GM03348 (cell line): ENCODE results near the gene SNAI3.

Experiments used
- DNase-seq: peaks from one replicate; pipeline ENCODE4 v3.0.0; 2012; ENCODE audit warnings: low spot score

SNAI3 gene

DNA sequence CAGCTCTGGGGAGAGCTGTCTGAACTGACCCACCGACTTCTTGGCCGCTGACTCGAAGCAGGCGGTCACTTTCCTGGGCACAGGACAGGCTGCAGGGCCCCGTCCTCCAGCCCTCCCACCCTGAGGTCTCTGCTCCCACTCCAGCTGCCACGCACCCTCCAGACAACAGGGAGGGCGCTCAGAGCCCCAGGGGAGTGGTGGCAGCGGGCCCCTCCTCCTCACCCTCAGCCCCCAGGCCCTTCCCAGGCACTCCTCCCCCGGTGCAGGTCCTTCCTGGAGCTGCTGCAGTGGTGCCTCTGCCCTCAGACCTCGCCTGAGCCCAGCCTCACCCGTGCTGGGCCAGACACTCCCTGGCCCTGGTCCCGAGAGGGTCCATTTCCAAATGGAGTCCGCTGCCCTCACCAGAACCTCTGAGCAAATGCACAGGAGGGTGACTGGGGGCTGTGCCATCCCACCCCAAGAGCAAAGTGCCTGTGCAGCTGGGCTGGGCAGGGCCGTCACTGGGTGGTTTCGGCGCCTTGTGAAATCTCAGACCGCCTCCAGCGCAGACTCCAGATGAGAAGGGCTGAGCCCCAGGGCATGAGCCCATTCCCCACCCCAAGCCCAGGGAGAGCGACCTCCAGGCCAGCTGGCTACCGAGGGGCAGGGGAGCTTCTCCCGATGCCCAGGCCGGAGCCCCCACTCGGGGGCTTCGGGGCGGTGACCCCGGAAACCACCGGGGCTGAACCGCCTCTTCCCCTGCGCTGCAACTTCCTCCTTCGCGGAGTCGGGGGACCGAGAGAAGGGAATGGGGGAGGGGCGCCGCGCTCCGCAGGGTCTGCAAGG, 36.2 kb downstream of the SNAI3 start:
- peak; percentile 78 for DNase-seq

DNA sequence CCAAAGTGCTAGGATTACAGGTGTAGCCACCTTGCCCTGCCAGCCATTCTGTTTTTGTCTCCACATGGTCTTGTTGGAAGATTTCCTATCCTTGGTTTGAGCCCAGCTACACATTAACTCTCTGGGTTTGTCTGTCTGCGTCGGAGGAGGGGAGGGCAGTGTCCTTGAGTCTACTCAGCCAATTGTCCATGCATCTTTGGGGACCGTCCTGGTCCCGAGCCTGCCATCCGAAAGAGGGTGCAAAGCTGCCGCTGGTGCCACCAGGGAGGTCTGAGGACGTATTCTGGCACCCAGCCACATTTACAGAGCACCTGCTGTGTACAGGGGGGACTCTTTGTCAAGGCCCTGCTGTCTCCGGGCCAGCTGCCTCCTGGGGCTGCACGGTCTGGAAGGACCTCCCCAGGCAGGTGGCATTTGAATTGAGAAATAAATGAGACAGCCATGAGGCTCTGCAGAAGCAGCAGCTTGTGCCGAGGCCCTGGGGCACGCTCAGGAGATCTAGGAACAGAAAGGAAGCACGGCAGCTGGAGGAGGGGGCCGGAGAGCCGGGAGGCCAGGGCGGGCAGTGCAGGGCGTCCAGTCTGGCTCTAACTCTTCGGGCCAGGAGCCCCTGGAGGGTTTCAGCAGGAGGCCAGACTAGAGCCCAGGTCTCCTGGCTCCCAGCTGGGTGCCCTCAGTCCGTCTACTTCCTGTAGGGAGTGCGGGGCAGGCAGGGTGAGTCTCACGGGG, 36.9 kb downstream of the SNAI3 start:
- DNase-seq = no peak

DNA sequence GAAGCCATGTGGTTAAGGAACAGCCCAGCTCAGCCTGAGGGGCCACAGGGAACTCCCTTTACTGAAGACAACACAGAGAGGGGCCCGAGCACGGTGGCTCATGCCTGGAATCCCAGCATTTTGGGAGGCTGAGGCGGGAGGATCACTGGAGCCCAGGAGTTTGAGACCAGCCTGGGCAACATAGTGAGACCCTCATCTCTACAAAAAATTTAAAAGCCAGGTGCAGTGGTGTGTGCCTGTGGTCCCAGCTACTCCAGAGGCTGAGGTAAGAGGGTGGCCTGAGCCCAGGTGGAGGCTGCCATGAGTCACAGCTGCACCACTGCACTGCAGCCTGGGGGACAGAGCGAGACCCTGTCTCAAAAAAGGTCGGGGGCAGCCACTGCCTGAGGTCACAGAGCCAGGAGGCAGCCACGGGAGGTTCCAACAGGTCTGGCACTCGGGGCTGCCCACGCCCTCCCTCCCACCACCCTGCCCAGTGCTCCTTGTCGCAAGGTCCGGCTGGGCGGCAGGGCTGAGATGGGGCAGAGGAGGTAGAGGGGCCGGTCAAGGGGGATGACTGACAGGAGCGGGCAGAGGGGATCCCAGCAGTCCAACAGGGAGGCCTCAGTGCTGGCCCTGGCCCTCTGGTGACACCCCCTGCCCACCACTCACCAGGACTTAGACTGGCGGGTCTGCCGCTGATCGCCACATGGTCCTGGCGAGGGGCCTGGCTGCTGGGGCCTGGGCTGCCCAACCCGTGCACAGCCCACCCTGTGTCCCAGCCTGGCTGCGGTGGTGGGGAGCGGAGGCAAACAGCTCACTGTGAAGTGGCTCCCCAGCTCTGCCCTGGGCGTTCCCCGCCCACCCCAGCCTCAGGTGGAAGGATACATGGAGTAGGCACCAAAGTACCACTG, 38.9 kb downstream of the SNAI3 start:
- DNase-seq = no peak

DNA sequence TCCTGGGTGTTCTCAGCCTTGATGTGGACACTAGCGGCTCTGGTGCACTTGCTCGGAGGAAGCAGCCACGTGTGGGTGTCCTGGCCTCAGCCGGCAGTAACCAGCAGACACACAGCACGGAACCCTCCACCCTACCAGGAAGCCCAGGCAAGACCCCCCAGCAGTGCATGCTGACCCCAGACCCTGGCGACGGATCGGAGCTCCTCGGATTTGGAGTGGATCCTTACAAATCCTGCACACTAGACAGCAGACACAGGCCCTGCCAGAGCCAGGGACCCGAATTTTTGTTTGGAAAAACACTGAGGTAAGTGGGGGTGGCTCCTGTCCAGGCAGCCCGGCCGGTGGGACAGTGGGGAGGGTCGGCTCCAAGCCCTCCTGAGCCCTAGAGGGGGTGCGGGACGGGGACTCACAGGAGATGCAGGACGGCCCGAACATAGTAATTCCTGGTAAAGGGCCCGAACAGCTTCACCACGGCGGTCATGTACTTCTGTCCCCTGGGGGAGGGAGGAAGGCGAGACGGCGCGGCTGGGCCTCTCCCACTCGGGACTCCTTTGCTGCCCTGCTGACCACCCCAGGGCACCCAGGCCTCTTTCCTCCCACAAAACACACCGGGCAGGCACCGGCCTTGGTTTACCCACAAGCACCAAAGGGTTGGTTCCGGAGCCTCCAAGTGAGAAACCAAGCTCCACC, 39.8 kb downstream of the SNAI3 start:
- no peak for DNase-seq

DNA sequence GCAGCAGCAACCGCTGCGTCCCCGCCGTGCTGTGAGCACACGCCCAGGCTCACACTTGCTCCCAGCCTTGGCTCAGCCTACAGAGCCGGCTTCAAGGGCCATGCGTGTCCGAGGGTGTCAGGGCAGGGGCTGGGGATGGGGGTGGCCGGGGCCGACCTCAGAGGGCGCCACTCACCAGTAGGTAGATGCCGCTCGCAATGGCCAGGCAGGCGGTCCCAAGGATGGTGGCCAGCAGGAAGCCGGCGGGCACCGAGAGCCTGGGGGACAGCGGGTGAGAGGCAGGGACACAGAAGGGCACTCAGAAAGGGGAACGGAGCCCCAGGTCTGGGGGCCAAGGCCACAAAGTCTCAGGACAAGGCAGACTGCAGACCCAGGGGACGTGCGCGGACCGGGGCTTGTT, 40.4 kb downstream of the SNAI3 start:
- DNase-seq = no peak

DNA sequence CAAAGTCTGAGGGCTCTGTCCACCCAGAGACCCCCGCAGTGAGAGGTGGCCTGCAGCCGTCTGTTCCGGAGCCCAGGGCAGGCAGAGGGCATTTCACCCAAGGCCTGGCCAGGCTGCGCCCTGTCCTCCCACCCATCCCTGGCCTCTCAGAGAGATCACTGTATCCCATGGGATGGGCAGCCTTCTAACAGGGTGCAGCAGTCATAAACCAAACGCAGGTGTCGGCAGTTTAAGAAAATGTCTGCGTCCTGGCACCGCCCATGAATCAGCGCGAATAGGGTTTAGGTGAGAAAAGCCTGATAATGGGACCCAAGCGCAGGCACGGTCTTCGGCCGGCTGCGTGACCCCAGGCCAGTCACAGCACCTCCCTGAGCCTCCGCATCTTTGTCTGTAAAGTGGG, 40.9 kb downstream of the SNAI3 start:
- DNase-seq = no peak

DNA sequence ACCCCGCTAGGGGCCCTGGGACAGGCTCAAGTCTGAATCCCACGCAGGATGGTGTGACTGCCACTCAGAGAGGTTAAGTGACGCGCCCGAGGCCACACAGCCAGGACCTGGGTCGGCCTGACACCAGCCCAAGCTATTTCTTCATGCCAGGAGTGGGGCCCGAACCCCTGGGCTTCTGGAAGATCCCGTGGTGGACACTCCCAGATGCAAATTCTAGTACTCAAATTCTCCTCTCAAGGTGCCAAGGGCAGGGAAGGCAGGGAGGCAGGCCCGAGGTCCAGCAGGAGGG, 42.7 kb downstream of the SNAI3 start:
- DNase-seq = no peak

DNA sequence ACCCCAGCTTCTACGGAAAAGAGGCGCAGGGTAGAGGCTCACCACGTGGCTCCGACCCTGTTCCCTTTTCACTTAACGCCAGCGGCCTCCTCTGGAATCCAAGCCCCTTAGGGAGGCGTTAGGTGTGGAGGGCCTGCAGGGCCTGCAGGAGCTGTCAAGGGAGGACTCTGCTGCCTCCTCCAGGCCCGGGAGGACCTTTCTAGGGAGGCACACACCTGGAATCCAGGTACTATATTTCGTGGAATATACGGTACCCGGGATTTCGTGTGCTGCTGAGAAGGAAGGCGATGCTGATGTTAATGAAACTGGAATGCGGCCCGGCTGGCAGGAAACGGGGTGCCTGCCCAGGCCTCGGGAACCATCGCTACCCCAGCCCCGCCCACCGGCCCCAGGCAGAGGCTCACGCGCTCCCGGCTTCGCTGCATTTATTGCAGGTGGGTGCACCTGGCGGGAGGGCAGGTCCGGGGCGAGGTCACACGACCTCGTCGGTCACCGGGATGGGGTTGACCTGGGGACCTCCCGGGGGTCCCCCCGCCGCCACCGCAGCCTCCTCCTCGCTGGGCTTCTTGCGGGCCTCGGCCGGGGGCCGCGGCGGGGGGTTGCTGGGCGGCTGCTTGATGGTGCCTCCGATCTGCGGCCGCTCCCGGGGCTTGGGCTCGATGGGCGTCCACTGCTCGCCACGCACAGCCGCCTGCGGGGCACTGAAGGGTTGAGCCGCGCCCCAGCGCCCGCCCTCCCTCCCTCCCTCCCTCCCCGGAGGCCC, 43.2 kb downstream of the SNAI3 start:
- no peak for DNase-seq

DNA sequence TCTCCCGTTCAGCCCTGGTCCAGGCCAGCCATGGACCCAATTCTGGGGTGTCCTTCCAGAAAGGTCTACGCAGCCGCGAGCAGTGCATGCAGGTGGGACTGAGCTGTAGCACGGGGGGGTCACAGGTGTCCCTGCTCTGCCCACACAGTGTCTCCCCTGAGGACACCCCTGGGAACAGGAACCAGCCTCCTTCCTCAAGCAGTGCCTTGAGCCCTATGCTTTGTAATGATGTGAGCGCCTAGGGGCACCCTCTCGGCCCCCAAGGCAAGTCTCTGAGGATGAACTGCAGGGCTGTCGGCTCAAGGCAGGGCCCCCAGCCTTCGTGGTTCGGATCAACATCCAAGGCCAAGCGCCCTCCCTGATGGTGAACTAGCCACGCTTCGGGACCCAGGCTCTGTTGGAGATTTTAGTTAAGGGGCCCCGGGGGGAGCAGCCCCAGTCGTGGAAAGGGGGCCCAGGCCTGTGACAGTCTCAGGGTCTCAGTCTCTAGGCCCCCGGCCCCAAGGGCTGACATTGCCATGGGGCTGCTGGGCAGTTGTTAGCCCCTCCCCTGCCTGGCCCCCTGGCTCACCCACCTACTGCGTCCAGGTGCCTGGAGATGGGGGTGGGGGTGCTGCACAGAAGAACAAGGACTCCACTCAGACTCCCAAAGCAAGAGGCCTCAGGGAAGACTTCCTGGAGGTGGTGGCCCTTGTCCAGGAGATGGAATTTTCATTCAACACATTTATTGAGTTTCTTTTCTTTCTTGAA, 45.6 kb downstream of the SNAI3 start:
- DNase-seq = no peak

DNA sequence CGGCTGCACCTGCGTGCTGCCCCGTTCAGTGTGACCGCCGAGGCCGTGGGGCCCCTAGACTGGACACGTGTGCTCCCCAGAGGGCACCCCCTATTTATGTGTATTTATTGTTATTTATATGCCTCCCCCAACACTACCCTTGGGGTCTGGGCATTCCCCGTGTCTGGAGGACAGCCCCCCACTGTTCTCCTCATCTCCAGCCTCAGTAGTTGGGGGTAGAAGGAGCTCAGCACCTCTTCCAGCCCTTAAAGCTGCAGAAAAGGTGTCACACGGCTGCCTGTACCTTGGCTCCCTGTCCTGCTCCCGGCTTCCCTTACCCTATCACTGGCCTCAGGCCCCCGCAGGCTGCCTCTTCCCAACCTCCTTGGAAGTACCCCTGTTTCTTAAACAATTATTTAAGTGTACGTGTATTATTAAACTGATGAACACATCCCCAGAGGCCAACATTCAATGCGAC, 46.2 kb downstream of the SNAI3 start:
- DNase-seq = no peak

DNA sequence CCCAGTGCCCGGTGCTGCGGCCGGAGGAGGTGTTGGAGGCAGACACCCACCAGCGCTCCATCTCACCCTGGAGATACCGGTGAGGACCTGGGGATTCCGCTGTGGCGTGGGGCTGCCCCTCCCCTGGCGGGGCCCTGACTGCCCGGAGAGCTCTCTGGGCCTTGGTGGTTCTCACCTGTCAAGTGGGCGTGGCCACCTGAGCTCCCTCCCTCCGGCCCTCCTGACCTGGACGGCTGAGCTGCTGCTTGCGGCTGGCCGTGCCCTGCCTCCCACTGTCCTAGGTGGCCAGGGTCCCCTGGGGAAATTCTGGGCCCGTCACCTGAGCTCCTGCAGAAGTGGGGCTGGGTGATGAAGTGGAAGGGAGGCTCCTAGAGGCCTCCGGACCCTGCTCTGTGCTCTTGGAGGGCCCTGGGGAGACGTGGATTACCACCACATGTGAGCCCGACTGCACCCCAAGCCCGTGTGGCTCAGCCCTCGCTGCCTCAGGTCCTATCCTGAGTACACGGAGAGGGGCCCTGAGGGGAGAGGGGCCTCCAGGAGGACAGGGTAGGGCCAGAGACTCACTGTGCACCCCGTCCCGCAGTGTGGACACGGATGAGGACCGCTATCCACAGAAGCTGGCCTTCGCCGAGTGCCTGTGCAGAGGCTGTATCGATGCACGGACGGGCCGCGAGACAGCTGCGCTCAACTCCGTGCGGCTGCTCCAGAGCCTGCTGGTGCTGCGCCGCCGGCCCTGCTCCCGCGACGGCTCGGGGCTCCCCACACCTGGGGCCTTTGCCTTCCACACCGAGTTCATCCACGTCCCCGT, 46.9 kb downstream of the SNAI3 start:
- DNase-seq = peak; percentile 39

DNA sequence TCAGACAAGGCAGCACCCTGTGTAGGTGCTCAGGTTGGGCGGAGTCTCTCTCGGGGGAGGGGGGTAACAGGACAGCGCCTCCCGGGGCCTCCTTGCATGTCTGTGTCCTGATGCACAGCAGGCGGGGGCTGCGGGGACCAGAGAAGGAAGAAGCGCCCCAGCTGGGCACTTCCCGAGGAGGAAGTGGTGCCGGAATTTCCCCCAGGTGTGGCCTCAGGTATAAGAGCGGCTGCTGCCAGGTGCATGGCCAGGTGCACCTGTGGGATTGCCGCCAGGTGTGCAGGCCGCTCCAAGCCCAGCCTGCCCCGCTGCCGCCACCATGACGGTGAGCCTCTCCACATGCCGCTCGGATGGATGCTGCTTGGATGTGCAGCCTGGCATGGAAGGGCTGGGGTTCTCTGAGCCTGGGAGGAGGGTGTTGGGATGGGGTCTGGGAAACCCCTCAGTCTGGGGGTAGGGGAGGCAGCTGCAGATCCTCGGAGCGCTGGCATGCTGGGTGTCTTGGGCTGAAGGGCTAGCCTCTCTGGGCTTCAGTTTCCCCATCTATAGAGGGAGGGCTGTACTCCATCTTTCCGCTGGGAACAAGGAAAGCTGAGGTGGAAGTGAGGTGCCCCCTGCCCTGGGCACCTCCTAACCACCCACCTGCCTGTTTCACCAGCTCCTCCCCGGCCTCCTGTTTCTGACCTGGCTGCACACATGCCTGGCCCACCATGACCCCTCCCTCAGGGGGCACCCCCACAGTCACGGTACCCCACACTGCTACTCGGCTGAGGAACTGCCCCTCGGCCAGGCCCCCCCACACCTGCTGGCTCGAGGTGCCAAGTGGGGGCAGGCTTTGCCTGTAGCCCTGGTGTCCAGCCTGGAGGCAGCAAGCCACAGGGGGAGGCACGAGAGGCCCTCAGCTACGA, 47.7 kb downstream of the SNAI3 start, which contains the start of gene IL17C:
Gene IL17C, plus strand, starts transcription at position 250 of the 908 bp plus-strand sequence. Its CDS starts 70 bp downstream, at position 320.
- no peak for DNase-seq

DNA sequence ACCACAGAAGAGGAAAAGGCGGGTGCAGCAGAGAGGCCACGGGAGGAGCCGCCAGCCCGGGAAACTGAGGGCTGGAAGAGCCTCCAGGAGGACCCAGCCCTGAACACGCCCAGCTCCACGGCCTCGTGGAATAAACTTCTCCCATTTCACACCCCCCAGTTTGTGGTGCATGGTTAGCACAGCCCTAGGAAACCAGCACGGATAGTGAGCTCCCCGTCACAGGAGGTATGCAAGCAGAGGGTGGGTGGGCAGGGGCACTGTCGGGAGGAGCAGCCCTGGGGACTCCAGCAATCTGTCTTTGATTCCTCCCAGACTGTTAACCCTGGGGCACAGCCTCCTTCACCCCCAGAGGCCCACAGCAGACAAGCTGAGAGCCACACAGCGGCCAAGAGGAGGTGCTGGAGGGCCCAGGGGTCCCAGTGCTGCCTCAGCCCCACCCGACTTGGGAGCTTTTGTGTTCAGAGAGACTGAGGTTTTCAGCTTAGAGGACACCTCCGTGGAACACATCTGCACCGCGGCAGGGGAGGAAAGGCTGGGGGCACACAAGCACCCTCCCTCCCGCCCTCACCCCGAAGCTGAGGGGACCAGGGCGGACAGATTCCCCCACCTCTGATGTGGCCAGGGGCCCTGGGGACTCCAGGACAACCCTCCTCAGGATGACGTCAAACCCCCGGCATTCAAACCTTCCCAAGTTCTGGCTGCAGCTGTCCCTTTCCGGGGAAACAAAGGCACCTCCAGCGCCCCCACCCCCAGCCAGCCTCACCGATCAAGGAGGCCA, 49.6 kb downstream of the SNAI3 start:
- no peak for DNase-seq

DNA sequence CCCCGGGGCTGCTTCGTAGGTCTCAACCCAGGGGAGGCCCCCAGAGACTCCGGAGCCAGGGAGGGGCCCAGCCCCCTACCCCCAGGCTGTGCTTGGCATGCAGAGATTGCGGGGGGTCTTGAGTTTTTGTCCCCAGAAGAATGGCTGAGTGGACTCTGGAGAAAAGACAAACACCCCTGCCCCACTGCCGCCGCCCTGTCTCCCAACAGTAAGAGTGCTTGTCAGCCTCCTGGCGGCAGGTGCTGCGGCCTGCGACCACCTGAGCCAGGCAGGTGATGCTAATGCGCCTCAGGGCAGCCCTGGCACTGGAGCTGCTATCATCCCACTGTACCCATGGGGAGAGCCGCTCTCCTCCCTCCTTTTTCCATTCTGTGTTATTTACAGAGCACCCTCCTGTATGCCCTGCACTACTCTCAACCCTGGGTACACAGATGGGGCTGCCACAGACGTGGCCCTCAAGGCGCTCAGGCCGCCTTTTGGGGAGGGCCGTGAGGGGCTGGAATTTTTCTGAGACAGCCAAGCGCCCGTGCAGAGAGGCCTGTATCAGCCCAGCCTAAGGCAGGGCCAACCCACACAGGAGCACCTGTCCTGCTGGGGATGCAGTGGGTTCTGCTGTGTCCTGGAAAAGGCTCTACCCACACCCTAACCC, 50.5 kb downstream of the SNAI3 start:
- DNase-seq = no peak

DNA sequence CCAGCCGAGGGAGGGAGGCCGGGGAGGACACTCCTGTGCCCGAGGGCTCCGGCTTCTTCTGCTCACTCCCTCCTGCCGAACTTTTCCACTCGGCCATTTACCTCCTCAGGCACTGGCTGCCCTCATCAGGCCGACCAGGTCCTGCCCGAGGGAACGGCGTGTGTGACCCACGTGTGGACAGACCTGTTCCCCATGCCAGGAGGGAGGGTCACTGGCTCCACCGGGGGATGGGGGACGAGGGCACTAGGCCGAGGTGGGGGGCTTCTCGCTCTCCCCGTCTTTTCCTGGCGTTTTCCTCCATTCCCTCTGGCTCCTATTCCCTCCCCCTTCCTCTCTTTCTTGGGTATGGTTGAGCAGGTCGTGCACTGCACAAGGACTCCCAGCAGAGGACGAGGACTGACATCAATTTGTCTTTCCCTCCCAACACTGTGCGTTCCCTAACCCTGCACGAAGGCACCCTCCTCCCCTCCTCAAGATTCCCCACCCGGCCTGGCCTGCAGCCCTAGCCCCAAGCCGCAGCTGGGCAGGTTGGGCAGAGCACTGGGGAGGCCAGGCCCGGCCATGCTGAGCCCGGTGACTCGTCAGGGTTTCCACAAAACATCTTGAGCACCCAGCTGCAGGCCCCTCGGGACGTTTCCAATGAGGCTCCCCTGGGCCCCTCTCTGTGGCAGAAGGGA, 51.2 kb downstream of the SNAI3 start:
- peak; percentile 31 for DNase-seq

DNA sequence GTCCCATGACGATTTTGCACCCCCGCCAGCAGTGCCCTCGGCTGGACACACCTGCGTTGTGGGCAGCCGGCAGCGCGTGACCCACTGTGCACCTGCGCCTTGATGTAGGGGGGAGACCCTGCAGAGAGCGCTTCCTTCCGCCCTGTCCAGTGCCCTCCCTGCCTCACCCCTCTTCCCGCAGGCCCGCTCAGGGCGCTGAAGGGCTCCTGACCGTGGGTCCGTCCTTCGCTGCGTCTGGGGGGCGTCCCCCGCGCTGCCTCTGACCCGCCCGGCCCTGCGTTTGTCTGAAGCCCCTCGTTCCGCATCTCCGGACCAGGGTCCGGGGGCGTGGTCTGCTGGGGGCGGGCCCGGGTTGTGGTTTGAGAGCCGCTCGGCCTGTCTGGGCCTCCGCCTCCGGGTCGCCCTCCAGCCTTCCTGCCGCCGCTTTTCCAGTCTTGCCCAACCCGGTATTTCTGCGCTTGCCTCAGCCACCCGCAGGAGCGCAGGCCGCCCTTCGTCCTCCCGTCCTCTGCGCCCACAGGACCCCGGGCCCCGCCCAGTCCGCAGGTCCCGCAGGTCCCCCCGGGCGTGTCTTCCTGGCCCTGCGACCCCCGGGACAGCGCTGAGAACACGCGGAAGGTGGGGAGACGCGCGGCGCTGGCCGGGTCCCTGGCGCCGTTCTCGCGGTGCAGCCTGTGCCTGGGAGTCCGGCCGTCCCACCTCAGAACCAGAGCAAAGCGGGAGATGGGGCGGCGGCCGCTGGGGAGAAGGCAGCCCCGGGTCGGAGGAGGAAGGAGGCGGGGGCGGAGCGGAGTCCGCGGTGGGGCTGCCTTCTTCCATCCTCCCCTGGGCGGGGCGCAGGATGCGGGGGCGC, 51.9 kb downstream of the SNAI3 start:
- peak; percentile 86 for DNase-seq
